Lower leg skin (tissue), 3 donors: ENCODE results near the gene SLC38A10.

Experiments
- POLR2A ChIP-seq, 2 donors: fragments of 450-650 bp; IDR thresholded peaks; one replicate each; pipeline ENCODE4 v1.6.1; 2016 to 2017; ENCODE audit warnings: antibody characterized with exemption in 2 of 2, mild to moderate bottlenecking in 1 of 2, moderate library complexity in 1 of 2
- TF ChIP-seq, protein P1 (sequence below), 3 donors: fragments of 450-650 bp; IDR thresholded peaks; one replicate each; pipeline ENCODE4 v1.5.1; 2016; ENCODE audit warnings: antibody characterized with exemption in 3 of 3, mild to moderate bottlenecking in 3 of 3, moderate library complexity in 2 of 3

- no peak for TF ChIP-seq POLR2A (IDR thresholded peaks at IDR 0.05)
- TF ChIP-seq, protein P1, sequence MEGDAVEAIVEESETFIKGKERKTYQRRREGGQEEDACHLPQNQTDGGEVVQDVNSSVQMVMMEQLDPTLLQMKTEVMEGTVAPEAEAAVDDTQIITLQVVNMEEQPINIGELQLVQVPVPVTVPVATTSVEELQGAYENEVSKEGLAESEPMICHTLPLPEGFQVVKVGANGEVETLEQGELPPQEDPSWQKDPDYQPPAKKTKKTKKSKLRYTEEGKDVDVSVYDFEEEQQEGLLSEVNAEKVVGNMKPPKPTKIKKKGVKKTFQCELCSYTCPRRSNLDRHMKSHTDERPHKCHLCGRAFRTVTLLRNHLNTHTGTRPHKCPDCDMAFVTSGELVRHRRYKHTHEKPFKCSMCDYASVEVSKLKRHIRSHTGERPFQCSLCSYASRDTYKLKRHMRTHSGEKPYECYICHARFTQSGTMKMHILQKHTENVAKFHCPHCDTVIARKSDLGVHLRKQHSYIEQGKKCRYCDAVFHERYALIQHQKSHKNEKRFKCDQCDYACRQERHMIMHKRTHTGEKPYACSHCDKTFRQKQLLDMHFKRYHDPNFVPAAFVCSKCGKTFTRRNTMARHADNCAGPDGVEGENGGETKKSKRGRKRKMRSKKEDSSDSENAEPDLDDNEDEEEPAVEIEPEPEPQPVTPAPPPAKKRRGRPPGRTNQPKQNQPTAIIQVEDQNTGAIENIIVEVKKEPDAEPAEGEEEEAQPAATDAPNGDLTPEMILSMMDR (IDR thresholded peaks at IDR 0.05): no peak
Measured at GRCh38 chr17:81286491-81287145, 8.5 kb downstream of the SLC38A10 start.
